RPMI7951 (cell line): Measurements from ENCODE around the gene CCDC71L. TPM values are rescaled to one million over a fixed set of nuclear protein-coding genes. Genes with fewer than 3 reads are reported as not detected.

Experiments
- total RNA-seq: library from RNA; depleted of rRNA; stranded (reverse); fragments of >200 nt; shearing (Covaris generic); gene quantifications from 2 replicates; pipeline ENCODE4 v1.2.3, GENCODE V29; 2014; rRNA removed

The CCDC71L gene
- total RNA-seq, 1 experiment from 2014 or later: 19.6 TPM

Other genes with a start within 250 kb of the CCDC71L start
- 2.0 and 3.2 TPM in 2 replicates for gene PIK3CG, start 204.1 kb upstream of the CCDC71L start, total RNA-seq